HG03457 (cell line): ENCODE measurements around the gene PFDN5.

Experiments used
- ATAC-seq: cut with Tn5 transposase; IDR thresholded peaks from one replicate; pipeline ENCODE4 v1.9.1; 2021; ENCODE audit warnings: moderate number of reproducible peaks; ENCODE audit not compliant: unreplicated experiment

Gene PFDN5

DNA sequence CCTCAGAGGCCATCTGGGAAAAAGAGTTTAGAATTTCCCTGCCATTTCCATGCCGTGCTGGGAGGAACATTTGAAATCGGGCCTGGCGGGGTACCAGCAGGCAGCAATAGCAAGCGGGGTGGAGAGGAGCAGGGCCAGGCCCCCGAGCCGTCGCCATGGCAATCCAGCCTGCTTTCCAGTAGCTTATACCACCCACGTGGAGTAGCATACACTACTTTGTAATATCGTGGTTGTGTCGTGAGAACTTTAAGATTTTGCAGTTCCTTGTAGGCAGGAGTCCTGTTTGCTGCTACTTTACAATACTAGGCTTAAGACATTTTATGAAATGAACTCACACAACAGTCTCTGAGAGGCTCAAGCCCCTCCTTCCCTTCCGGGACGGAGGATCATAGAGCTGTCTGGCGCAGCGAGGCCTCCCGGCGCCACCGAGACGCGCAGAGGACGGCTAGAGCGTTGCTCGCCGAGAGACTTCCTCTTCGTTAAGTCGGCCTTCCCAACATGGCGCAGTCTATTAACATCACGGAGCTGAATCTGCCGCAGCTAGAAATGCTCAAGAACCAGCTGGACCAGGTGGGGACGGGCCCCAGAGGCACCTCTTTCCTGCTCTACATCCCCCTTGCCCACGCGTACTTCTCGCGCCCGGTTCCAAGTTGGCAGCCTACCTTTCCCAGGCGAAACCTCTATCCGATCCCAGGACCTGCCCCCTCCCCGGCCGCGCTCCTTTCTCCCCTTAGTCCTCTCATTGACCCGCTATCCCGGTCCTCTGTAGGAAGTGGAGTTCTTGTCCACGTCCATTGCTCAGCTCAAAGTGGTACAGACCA is at the start of gene PFDN5:
PFDN5 (plus strand) TSS at position 473 of the 821 bp plus-strand sequence; CDS start at position 499, 26 bp downstream.
- ATAC-seq: peak; percentile 73

DNA sequence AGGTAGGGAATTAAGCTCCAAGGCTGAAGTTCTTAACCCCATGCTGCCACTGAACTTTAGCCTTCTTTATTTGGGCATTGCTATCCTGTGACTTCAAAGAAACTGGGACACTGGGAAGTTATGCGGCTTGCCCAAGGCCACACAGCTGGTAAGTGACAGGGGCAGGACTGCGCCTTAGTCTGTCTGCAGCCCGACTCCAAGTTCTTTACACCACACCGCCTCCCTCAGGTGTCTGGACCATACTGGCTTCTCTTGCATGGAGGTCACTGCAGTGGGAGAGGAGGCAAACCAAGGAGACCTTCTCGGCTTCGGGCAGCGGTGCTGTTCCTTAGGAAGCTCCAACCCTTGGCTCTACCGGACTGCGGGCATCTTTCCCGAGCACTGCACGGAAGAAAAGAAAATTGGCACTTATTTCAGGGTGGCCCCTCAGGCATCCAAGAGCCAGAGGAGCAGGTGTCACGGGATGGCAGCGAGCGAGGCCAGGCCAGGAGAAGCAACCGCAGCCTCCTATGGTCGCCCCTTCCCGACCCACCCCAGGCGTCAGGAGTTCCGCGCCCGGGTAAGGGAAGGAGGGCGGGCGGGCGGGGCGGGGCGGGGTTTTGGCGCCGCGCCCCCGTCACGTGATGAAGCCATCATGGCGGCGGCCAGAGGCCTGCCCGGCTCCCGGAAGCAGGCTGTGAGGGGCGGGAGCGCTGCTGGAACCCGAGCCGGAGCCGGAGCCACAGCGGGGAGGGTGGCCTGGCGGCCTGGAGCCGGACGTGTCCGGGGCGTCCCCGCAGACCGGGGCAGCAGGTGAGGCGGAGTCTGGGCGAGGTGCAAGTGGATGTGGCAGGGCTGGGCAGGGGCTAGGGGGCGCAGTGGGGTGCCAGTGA is 43.6 kb upstream of the PFDN5 start:
- no peak for ATAC-seq

DNA sequence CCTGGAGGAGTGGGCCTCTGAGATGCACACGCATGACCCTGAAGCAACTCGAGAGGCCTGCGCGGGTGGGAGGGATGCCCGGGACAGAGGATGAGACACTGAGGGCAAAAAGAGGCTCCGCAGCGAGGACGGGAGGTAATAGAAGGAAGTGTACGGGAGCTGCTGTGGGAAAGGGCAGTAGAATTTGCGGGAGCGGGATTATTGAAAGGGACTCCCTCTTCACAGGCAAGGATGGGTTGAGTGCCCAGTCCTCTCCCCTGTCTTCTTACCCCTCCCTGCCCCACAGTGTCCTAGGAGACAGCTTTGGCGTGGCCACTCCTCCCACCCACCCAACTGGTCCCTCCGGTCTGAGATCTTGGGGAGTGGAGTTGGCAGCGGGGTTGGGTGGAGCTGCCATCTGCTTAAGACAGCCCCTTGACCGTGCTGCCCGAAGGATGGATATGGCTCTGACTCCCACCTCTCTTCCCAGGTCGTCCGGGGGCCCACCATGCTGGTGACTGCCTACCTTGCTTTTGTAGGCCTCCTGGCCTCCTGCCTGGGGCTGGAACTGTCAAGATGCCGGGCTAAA is 42.9 kb upstream of the PFDN5 start:
- ATAC-seq: no peak

DNA sequence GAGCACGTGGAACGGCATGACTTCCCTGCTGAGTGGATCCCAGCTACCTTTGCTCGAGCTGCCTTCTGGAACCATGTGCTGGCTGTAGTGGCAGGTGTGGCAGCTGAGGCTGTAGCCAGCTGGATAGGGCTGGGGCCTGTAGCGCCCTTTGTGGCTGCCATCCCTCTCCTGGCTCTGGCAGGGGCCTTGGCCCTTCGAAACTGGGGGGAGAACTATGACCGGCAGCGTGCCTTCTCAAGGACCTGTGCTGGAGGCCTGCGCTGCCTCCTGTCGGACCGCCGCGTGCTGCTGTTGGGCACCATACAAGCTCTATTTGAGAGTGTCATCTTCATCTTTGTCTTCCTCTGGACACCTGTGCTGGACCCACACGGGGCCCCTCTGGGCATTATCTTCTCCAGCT is 42.0 kb upstream of the PFDN5 start:
- no peak for ATAC-seq

DNA sequence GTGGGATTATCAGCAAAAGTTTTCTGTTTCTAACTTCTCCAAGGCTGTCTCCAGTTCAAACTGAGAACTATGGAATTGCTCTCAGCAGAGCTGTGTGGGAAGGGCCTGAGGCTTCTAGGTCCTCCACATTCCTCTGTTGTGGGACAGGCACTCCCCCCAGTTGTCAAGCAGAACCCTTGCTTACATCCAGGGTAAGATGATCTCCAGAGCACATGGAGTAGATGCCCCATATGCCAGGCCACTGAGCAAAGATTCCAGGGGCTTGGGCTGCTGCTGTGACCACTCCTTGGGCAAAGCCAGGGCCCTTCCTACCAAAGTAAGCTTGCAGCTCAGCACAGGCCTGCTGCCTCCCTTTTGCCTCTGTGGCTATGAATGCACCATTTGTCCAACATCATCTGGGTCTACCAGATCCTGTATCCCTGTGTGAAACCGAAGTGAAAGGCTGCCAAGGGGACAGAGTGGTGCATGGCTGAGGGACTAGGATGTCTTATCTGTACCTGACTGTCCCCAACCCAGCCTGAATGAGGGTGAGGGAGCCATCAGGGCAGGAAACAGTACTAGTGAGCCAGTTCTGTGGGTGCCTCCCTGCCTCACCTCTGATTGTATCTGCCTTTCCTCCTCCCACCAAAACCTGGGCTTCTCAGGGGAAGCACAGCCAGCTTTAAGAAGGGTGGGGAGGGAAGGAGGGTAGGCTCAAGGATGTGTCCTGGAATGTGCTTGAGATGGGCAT is 40.4 kb upstream of the PFDN5 start:
- ATAC-seq: no peak

DNA sequence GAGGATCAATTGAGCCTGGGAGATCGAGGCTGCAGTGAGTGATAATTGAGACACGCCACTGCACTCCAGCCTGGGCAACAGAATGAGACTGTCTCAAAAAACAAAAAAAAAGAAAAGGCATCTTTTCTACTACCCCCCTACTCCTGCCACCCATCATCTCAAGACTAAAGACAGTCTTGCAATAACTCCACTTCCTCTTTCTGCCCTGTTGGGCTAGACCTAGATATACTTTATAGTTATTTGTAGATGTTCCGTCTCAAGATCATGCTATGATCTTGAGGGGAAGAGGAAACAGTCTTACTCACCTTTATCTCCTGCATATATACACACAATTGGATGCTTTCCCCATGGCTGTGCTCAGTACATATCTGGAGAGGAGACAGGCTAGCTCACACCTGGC is 39.3 kb upstream of the PFDN5 start:
- ATAC-seq: no peak

DNA sequence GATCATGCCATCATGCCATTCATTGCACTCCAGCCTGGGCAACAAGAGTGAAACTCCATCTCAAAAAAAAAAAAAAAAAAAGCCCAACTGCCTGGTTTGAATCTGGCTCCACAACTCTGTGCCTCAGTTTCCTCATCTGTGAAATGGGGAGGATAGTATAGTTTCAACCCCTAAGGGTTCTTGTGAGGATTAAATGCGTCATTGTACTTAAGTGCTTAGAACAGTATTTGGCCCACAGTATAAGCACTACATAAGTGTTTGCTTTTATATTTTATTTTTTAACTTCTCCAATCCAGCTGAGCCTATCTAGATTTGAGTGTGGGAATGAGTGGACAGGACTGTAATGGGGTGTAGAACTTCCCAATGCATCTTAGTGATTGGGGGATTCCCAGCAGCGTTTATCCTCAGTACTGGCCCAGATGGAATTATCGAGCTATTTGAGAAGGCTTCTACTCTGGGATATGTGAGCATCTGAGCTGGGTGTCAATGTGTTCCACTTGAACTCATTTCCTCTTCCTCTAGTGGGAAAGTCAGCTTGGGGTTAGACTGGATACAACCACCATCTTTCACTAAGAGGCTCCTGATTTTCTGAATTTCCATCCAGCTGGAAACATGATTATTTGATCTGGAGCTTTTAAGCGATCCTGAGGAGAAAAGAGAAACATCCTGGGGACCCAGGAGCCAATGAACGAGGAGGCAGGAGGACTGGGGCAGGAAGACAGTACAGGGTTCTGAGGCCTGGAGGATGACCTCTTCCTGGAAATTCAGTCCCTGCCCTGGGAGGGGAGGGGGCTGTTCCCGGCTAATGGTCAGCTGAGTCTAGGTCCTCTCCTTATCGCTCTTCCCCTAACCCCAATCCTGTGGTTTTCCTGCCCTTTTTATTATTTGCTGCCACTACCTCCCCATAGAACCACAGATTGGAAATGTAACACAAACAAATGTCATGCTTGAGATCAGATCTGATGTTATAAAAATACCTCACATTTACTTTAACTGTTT is 36.5 kb upstream of the PFDN5 start:
- no peak for ATAC-seq

DNA sequence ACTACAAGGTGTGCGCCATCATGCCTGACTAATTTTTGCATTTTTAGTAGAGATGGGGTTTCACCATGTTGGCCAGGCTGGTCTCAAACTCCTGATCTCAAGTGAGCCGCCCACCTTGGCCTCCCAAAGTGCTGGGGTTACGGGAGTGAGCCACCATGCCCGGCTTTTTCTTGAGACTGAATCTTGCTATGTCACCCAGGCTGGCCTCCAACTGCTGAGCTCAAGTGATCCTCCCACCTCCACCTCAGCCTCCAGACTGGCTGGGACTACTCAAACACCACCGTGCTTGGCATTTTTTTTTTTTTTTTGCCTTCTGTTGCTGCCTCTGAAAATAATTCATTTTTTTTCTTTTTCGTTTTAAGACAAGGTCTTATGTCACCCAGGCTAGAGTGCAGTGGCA is 35.5 kb upstream of the PFDN5 start:
- ATAC-seq: no peak

DNA sequence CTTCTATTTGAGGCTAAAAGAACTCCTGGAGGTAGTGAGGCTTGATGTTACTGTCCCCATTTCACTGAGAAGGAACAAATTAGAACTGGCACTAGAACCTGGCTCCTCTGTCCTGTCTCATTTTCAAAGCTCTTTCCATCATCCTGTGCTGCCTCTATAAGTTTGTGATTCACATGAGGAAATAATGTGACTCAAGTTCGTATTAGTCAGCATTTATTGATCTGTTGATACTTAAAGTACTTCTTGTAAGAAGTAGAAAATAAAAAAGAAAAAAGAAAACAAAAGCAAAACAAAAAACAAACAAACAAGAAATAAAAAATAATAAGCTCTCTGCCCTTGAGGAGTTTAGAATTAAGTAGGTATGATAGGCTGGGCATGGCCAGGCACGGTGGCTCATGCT is 29.6 kb upstream of the PFDN5 start:
- no peak for ATAC-seq

DNA sequence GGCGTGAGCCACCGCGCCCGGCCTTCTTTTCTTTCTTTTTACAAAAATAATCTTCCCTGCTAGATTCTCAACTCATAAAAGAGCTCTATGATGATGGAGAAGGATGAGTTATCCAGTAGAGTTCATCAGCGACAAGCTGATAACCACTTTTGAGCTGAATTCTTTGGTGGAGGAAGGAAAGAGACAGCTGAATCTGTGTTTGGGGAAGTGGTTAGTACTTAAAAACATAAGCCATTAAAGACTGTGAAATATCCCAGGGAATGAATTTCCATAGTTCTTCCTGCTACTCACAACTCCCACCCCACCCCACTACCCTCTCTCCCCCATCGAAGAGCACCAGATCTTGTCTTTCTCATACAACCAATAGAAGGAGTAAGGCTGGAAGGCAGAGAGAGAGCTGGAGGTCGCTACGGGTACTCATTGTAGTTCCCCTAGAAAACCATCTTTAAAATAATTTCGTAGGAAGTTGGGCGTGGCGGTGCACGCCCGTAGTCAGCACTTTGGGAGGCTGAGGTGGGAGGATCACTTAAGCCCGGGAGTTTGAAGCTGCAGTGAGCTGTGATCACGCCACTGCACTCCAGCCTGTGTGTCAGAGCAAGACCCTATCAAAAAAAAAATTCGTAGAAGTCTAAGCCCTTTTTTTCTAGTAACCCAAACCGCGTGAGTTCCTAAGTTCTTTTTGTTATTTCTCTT is 27.9 kb upstream of the PFDN5 start:
- no peak for ATAC-seq

DNA sequence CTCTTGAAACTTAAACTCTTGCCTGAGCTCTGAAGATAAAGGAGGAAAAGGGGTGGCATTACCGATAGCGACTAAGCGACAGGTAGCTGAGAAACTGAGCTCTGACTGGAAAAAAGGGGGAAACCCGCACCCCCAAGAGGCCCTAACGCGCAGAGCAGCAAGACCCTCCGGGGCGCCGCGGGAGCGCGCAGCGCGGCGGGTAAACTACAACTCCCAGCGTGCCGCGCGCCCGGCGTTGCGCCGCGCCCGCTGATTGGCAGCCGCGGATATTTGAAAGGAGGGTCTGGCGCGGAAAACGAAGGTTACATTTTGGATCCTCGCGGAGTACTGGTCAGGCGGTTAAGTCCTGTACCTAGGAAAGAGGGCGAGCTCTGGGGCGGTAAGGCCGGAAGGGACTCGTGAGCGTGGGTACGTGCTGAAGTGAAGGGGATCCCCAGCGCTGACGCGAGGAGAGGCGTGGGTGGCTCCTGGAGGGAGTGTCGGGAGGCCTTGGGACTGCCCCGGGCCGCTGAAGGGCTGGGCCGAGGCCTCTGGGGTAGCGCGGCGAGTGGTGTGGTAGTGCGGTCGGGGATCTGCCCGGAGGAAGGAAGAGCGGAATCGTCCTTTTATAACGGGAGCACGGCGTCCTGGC is 27.2 kb upstream of the PFDN5 start, which contains the start of gene ESPL1:
ESPL1 (plus strand) TSS at position 301 of the 631 bp plus-strand sequence. CDS start 468 bp downstream, outside the sequence.
- ATAC-seq: peak; percentile 53

DNA sequence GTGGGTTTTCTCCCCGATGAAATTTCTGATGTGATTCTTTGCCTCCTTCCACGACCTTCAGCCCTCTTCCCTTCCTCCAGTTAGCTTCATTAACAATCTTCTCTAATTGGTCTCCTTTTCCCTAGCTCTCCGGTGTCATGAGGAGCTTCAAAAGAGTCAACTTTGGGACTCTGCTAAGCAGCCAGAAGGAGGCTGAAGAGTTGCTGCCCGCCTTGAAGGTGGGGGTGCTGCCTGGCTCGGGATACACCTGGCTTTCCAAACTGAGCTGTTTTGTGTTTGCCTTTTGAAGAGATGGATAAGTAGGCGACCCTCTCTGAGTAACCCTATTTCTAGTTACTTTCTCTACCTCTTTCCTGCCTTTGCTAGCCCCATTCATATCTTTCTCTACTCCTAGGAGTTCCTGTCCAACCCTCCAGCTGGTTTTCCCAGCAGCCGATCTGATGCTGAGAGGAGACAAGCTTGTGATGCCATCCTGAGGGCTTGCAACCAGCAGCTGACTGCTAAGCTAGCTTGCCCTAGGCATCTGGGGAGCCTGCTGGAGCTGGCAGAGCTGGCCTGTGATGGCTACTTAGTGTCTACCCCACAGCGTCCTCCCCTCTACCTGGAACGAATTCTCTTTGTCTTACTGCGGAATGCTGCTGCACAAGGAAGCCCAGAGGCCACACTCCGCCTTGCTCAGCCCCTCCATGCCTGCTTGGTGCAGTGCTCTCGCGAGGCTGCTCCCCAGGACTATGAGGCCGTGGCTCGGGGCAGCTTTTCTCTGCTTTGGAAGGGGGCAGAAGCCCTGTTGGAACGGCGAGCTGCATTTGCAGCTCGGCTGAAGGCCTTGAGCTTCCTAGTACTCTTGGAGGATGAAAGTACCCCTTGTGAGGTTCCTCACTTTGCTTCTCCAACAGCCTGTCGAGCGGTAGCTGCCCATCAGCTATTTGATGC is 26.4 kb upstream of the PFDN5 start:
- peak; percentile 5 for ATAC-seq

DNA sequence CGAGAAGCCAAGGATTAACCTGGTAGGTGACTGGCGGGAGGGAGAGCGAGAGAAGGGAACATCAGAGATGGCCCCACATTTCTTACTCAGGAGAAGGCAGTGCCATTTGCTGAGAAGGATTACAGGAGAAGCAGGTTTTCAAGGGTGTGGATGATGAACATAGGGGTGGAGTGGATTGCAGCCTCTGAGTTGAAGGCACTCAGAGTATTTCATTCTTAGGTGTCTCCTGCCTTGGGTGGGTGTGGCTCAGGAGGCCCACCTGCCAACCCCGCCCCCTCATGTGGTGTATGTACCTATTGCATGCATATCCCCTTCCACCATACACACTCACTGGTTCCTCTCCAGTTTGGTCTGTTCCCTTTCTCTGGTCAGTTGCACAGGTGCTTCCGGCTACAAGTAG is 20.9 kb upstream of the PFDN5 start:
- ATAC-seq: no peak

DNA sequence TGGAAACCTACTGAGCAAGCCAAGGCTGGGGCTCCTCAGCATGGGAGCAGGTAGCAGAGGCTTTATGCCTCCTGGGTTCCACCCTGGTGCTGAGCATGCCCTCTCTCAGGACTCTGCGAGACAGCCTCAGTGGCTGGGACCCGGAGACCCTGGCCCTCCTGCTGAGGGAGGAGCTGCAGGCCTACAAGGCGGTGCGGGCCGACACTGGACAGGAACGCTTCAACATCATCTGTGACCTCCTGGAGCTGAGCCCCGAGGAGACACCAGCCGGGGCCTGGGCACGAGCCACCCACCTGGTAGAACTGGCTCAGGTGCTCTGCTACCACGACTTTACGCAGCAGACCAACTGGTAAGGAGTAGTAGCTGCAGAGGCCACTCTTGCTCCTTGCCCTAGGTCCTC is 18.8 kb upstream of the PFDN5 start:
- no peak for ATAC-seq

DNA sequence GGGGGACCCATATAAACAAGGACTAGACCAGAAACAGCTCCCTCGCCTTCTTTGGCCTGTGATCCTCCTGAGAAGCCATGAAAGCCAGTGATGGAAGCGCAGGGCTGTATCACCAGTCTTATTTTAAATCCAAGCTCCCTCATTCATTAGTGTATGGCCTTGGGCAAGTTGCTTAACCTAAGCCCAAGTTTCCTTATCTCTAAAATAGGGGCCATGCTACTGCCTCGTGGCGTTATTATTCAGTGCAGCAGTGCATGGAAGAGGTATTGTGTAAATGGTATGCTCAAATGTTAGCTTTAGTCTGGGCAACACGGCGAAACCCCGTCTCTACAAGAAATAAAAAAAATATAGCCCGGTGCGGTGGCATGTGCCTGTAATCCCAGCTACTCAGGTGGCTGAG is 17.4 kb upstream of the PFDN5 start:
- ATAC-seq: no peak

DNA sequence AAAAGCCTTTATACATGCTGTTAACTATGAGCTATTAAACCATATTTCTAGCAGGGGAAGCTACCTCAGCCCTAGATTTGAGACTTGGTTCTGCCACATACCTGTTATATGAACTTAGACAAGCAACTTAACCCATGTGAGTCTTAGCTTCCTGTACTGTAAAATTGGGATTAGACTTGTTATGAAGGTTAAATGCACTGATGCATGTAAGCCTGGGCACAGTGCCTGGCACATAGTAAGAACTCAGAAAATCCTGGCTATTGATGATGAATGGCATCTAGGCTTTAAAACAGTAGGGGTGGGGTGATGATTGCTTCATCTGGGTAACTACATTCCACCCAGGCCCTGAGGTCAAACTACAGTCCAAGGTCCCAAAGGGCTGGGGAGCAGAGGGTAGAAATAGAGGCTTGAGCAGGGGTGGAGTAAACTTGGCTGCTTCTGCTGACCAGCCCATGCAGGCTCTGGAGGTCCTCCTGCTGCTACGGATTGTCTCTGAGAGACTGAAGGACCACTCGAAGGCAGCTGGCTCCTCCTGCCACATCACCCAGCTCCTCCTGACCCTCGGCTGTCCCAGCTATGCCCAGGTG is 16.0 kb upstream of the PFDN5 start:
- no peak for ATAC-seq

DNA sequence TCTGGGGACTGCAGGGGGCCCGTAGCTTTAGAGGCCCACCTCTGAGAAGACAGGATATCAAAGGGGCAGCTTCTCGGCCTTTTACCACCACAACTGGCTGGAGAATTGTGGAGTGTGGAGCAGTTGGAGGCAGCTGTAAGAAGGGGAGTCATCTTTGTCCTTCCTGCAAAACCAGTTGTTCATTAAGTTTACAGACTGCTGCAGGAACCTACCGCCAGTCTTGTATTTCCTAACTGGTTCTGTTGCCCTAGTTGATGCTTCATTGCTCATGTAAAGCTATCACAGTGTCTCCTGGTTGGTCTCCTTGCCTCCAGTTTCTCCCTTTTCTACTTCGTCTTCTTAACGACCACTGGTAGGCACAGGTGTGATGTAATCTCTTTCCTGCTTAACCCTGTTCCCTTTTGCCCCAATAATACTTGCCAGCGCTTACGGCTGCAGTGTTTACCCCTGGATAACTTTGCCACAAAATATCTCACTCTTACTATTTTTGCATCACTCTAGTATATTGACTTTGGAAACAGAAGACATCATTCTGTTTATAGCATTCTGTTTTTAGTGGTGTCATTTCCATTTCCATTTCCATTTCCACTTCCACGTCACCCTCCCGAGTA is 15.3 kb upstream of the PFDN5 start:
- no peak for ATAC-seq
